PC-3 (cell line): ENCODE results near the gene OR6K2.

Experiments used
- EZH2 ChIP-seq: fragments of 300-600 bp; sonication (generic); IDR thresholded peaks from one replicate; pipeline ENCODE4 v1.6.1; 2017; ENCODE audit warnings: antibody characterized with exemption, mild to moderate bottlenecking, low read length; ENCODE audit not compliant: unreplicated experiment
- EZH2phosphoT487 ChIP-seq: fragments of 300-600 bp; sonication (generic); IDR thresholded peaks from 2 replicates; pipeline ENCODE4 v1.6.1; 2018; ENCODE audit warnings: mild to moderate bottlenecking, antibody characterized with exemption, low read length, borderline replicate concordance
- TF ChIP-seq, protein P1 (sequence below): fragments of 300-600 bp; sonication (generic); conservative IDR thresholded peaks from 2 replicates; pipeline ENCODE4 v1.5.1; 2017; ENCODE audit warnings: antibody characterized with exemption, low read depth, mild to moderate bottlenecking, low read length

DNA sequence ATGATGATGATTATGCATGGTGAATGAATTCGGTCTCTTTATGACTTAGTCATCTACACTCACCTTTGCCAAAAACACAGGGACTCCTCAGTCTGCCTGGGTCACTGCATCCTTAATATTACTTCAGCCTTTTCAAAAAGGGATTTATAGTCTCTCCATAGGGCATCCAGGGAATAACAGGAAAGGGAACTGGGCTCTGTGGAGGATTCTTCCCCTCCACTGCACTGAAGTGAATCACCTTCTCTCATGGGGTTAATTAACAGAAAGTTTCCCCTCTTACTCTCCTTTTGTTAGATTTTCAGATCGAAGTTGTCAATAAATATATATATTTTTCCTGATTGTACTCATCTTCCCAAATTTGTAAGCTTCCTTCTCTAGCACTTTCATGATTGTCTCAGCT, 20.2 kb upstream of the OR6K2 start, which contains the start of gene OR6K3:
- TF ChIP-seq, protein P1, sequence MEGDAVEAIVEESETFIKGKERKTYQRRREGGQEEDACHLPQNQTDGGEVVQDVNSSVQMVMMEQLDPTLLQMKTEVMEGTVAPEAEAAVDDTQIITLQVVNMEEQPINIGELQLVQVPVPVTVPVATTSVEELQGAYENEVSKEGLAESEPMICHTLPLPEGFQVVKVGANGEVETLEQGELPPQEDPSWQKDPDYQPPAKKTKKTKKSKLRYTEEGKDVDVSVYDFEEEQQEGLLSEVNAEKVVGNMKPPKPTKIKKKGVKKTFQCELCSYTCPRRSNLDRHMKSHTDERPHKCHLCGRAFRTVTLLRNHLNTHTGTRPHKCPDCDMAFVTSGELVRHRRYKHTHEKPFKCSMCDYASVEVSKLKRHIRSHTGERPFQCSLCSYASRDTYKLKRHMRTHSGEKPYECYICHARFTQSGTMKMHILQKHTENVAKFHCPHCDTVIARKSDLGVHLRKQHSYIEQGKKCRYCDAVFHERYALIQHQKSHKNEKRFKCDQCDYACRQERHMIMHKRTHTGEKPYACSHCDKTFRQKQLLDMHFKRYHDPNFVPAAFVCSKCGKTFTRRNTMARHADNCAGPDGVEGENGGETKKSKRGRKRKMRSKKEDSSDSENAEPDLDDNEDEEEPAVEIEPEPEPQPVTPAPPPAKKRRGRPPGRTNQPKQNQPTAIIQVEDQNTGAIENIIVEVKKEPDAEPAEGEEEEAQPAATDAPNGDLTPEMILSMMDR = no peak
- TF ChIP-seq EZH2phosphoT487 (no peak), EZH2 (no peak)
